K562 (cell line): ENCODE data around the gene DIPK1B. TPM values are rescaled to one million over a fixed set of nuclear protein-coding genes. Genes with fewer than 3 reads are reported as not detected.

ENCODE experiments used
- ASH1L ChIP-seq: fragments of 450-650 bp; IDR thresholded peaks from 2 replicates; pipeline ENCODE4 v1.6.1; 2018; ENCODE audit warnings: borderline replicate concordance, mild to moderate bottlenecking, low read depth; ENCODE audit not compliant: partially characterized antibody
- CBFA2T3 ChIP-seq: fragments of 450-650 bp; IDR thresholded peaks from 2 replicates; pipeline ENCODE4 v1.6.1; 2017
- CLOCK ChIP-seq: fragments of 250-450 bp; sonication (Bioruptor Pico); IDR thresholded peaks from 2 replicates; pipeline ENCODE4 v1.4.0; 2020; ENCODE audit warnings: mild to moderate bottlenecking, moderate library complexity, borderline replicate concordance
- EP400 ChIP-seq: fragments of 450-650 bp; IDR thresholded peaks from 2 replicates; pipeline ENCODE4 v1.6.1; 2017; ENCODE audit warnings: antibody characterized with exemption, mild to moderate bottlenecking, moderate library complexity
- FOSL1 ChIP-seq: fragments of 200-800 bp; sonication (Bioruptor generic); conservative IDR thresholded peaks from 2 replicates; pipeline ENCODE4 v1.6.1; 2016; ENCODE audit warnings: missing genetic modification characterization, missing compliant biosample characterization
- GATAD2A ChIP-seq: fragments of 450-650 bp; IDR thresholded peaks from 2 replicates; pipeline ENCODE4 v1.6.1; 2017
- HDAC8 ChIP-seq: fragments of 450-650 bp; IDR thresholded peaks from 2 replicates; pipeline ENCODE4 v1.6.1; 2016; ENCODE audit warnings: mild to moderate bottlenecking, missing genetic modification characterization, moderate library complexity, missing compliant biosample characterization
- MAX ChIP-seq: sonication (generic); formaldehyde crosslinking; IDR thresholded peaks from 2 replicates; pipeline ENCODE4 v1.9.0; 2022; ENCODE audit warnings: mild to moderate bottlenecking, missing genetic modification reagents
- MITF ChIP-seq: IDR thresholded peaks from 2 replicates; pipeline ENCODE4 v1.6.1; 2014; ENCODE audit warnings: antibody characterized with exemption
- MTF1 ChIP-seq: fragments of 250-450 bp; sonication (Bioruptor Pico); IDR thresholded peaks from 2 replicates; pipeline ENCODE4 v1.9.0; 2021; ENCODE audit warnings: moderate library complexity, mild to moderate bottlenecking, inconsistent platforms, borderline replicate concordance
- NFXL1 ChIP-seq: fragments of 450-650 bp; formaldehyde crosslinking; IDR thresholded peaks from 2 replicates; pipeline ENCODE4 v1.4.0; 2021; ENCODE audit warnings: mild to moderate bottlenecking
- NUFIP1 ChIP-seq: fragments of 450-650 bp; IDR thresholded peaks from 2 replicates; pipeline ENCODE4 v1.6.1; 2018; ENCODE audit not compliant: partially characterized antibody
- PHF21A ChIP-seq: fragments of 450-650 bp; IDR thresholded peaks from 2 replicates; pipeline ENCODE4 v1.6.1; 2017; ENCODE audit warnings: low read depth, borderline replicate concordance
- RBM15 ChIP-seq: fragments of 200-400 bp; formaldehyde crosslinking; IDR thresholded peaks from 2 replicates; pipeline ENCODE4 v1.6.1; 2018; ENCODE audit warnings: mild to moderate bottlenecking, low read length, moderate library complexity; ENCODE audit not compliant: insufficient read depth
- SIN3B ChIP-seq: fragments of 450-650 bp; IDR thresholded peaks from 2 replicates; pipeline ENCODE4 v1.6.1; 2017; ENCODE audit warnings: low read depth, mild to moderate bottlenecking, moderate library complexity
- TCF15 ChIP-seq: fragments of 250-450 bp; sonication (Bioruptor Pico); IDR thresholded peaks from 2 replicates; pipeline ENCODE4 v1.8.0; 2022; ENCODE audit warnings: moderate library complexity, mild to moderate bottlenecking, inconsistent platforms
- ZNF507 ChIP-seq: conservative IDR thresholded peaks from 2 replicates; pipeline ENCODE4 v1.6.1; 2017; ENCODE audit warnings: missing genetic modification characterization, missing compliant biosample characterization
- ZNF583 ChIP-seq: fragments of 250-450 bp; sonication (Bioruptor Pico); IDR thresholded peaks from 2 replicates; pipeline ENCODE4 v1.4.0; 2020
- ZNF699 ChIP-seq: fragments of 250-450 bp; sonication (Bioruptor Pico); IDR thresholded peaks from 2 replicates; pipeline ENCODE4 v1.8.0; 2021; ENCODE audit warnings: mild to moderate bottlenecking, moderate library complexity; ENCODE audit not compliant: insufficient replicate concordance
- polyA plus RNA-seq, 8 experiments: library from polyadenylated mRNA; depleted of rRNA in 4 of 8; stranded (reverse) in 5 of 8; unstranded in 3 of 8; fragments of >200 nt; fragmentation: Nextera tagmentation in 2 of 8; fragmentation: Illumina TruSeq in 1 of 8; extraction: Ambion mirVana in 2 of 8; extraction: Trizol in 1 of 8; gene quantifications; 2 replicates each; pipeline versions ENCODE4 v1.2.1 to v1.2.3, GENCODE V29; 2011 to 2014; ENCODE audit warnings: inconsistent platforms in 1 of 8, missing spikeins in 1 of 8
- total RNA-seq, 7 experiments: library from RNA; depleted of rRNA in 6 of 7; stranded (reverse); fragments of >200 nt in 6 of 7; fragmentation: Illumina TruSeq in 2 of 7; extraction: Trizol in 2 of 7; gene quantifications; 2 replicates each; pipeline versions ENCODE4 v1.2.1 to v1.2.3, GENCODE V29; 2011 to 2021; ENCODE audit warnings: low replicate concordance in 1 of 7

DIPK1B gene
- total and polyA plus RNA-seq, 9 of the 15 experiments (the other 6 are each of a cell fraction or from before 2014, with no cell fraction given) = 0.08 to 22.3 (median 5.9) TPM

GRCh38 chr9:136686794-136687711, 25.3 kb upstream of the DIPK1B start, which contains the start of gene AGPAT2 (continued):
- no peak for TF ChIP-seq ZNF699 (CRISPR knock-in tag)
- no peak for TF ChIP-seq NUFIP1
- peak; percentile 51 for TF ChIP-seq SIN3B
- no peak for TF ChIP-seq TCF15
- TF ChIP-seq ASH1L = no peak
- TF ChIP-seq HDAC8 (tag) = 0 out of 2 replicates have a peak, but pooled peaks have one; percentile 45
- peak; percentile 86; the same call in 1 of the 2 replicates for TF ChIP-seq EP400
- no peak for TF ChIP-seq FOSL1 (tag)
- no peak for TF ChIP-seq PHF21A
- TF ChIP-seq MAX (CRISPR knock-in tag) = peak; percentile 74
- no peak for TF ChIP-seq CBFA2T3
- TF ChIP-seq RBM15 = no peak
- no peak for TF ChIP-seq GATAD2A
- TF ChIP-seq MTF1 (CRISPR knock-in tag) = no peak
- no peak for TF ChIP-seq CLOCK (CRISPR knock-in tag)
- no peak for TF ChIP-seq NFXL1
- no peak for TF ChIP-seq ZNF507 (tag)
- no peak for TF ChIP-seq MITF
- TF ChIP-seq ZNF583 (CRISPR knock-in tag) = no peak
